Gastroesophageal sphincter (tissue), 4 donors: ENCODE data around the gene ROR2. TPM values are rescaled to one million over a fixed set of nuclear protein-coding genes. Genes with fewer than 3 reads are reported as not detected.

Experiments used
- ATAC-seq: fragments of 150-250 bp; one replicate; pipeline ENCODE4 v1.9.1; 2016; ENCODE audit warnings: mild to moderate bottlenecking, moderate library complexity
- H3K27ac ChIP-seq, 4 donors: fragments of 200-600 bp; sonication (generic) in 3 of 4; 1 replicate in 3 of 4; 2 replicates in 1 of 4; pipeline ENCODE4 v1.5.1; 2016 to 2019
- H3K27me3 ChIP-seq: fragments of 200-600 bp; sonication (generic); one replicate; pipeline ENCODE4 v1.5.1; 2019
- H3K36me3 ChIP-seq, 2 donors: fragments of 200-600 bp; sonication (generic); one replicate each; pipeline ENCODE4 v1.5.1; 2019; ENCODE audit warnings: control low read depth in 1 of 2
- H3K4me1 ChIP-seq, 3 donors: fragments of 200-600 bp; sonication (generic); 1 replicate in 2 of 3; 2 replicates in 1 of 3; pipeline ENCODE4 v1.5.1; 2016 to 2019; ENCODE audit warnings: control low read depth in 2 of 3
- H3K4me3 ChIP-seq, 2 donors: fragments of 200-600 bp; sonication (generic); one replicate each; pipeline ENCODE4 v1.5.1; 2019; ENCODE audit warnings: mild to moderate bottlenecking in 1 of 2, moderate library complexity in 1 of 2
- H3K9me3 ChIP-seq, 3 donors: fragments of 200-600 bp; sonication (generic); one replicate each; pipeline ENCODE4 v1.5.1; 2017 to 2019; ENCODE audit warnings: control low read depth in 2 of 3
- CTCF ChIP-seq, 4 experiments: fragments of 200-600 bp in 2 of 4; fragments of 450-650 bp in 2 of 4; sonication (generic) in 1 of 4; IDR thresholded peaks; one replicate each; pipeline ENCODE4 v1.5.1; 2017 to 2019; ENCODE audit warnings: antibody characterized with exemption in 4 of 4, mild to moderate bottlenecking in 2 of 4, moderate library complexity in 2 of 4
- EP300 ChIP-seq: sonication (generic); formaldehyde crosslinking; IDR thresholded peaks from one replicate; pipeline ENCODE4 v1.6.1; 2017; ENCODE audit warnings: antibody characterized with exemption, mild to moderate bottlenecking
- POLR2A ChIP-seq, 2 donors: fragments of 450-650 bp; IDR thresholded peaks; one replicate each; pipeline ENCODE4 v1.6.1; 2017; ENCODE audit warnings: antibody characterized with exemption in 2 of 2, mild to moderate bottlenecking in 2 of 2, moderate library complexity in 1 of 2
- POLR2AphosphoS5 ChIP-seq: sonication (generic); formaldehyde crosslinking; IDR thresholded peaks from one replicate; pipeline ENCODE4 v1.6.1; 2017; ENCODE audit warnings: antibody characterized with exemption
- WGBS, 2 donors: methylation state at CpG; one replicate each; pipeline ENCODE4 v1.1.5; 2018; ENCODE audit warnings: low coverage in 1 of 2; 5-methylcytosine and 5-hydroxymethylcytosine counted together
- total RNA-seq, 4 donors: library from RNA; depleted of rRNA; stranded (reverse); fragments of >200 nt; gene quantifications; one replicate each; pipeline ENCODE4 v1.1.0, GENCODE V29; 2016

The ROR2 gene
- total RNA-seq, 4 donors from 2014 or later = 40.8 to 69.1 (median 63.2) TPM

- no peaks in the 10 kb centered on the region for H3K36me3 ChIP-seq
- no peaks in the 10 kb centered on the region for H3K27me3 ChIP-seq
- no peak overlapping the region for H3K4me3 ChIP-seq
- H3K27ac ChIP-seq = no peak overlapping the region
- WGBS, 2 donors = 100% methylated on average over 1 of the region's 1 CpG
- H3K4me1 ChIP-seq = no peaks in the 10 kb centered on the region
- no peak for ATAC-seq
- no peak for TF ChIP-seq CTCF (IDR thresholded peaks at IDR 0.05)
- no peak for TF ChIP-seq POLR2A (IDR thresholded peaks at IDR 0.05)
- no peak for TF ChIP-seq POLR2AphosphoS5
- no peaks in the 10 kb centered on the region for H3K9me3 ChIP-seq
Measured at GRCh38 chr9:91654527-91654926, 295.5 kb downstream of the ROR2 start.

- TF ChIP-seq POLR2AphosphoS5 (no peak), POLR2A (IDR thresholded peaks at IDR 0.05) (no peak), CTCF (IDR thresholded peaks at IDR 0.05) (no peak), EP300 (no peak)
- Histone ChIP-seq H3K4me1 (no peaks in the 10 kb centered on the region), H3K4me3 (no peak overlapping the region), H3K27me3 (no peaks in the 10 kb centered on the region), H3K9me3 (no peaks in the 10 kb centered on the region), H3K27ac (no peak overlapping the region), H3K36me3 (no peaks in the 10 kb centered on the region)
- ATAC-seq = no peak
- 100% methylated on average over 1 of the region's 4 CpGs; no CpG with 5 or more reads in 1 of the 2 donors for WGBS, 2 donors
Measured at GRCh38 chr9:91647371-91647770, 302.7 kb downstream of the ROR2 start.

- no peak for ATAC-seq
- Histone ChIP-seq H3K27ac (no peak overlapping the region), H3K4me3 (no peak overlapping the region), H3K4me1 (no peaks in the 10 kb centered on the region), H3K36me3 (no peaks in the 10 kb centered on the region), H3K9me3 (peaks cover 0 to 1% (median 0%) of the 10 kb centered on the region in 3 donors), H3K27me3 (no peaks in the 10 kb centered on the region)
- TF ChIP-seq POLR2A (IDR thresholded peaks at IDR 0.05) (no peak), EP300 (no peak), POLR2AphosphoS5 (no peak), CTCF (IDR thresholded peaks at IDR 0.05) (no peak)
- WGBS, 2 donors = 90% methylated on average over 1 of the region's 1 CpG; no CpG with 5 or more reads in 1 of the 2 donors
Measured at GRCh38 chr9:91646702-91647101, 303.3 kb downstream of the ROR2 start.

- Histone ChIP-seq H3K9me3 (peaks cover 0 to 9% (median 0%) of the 10 kb centered on the region in 3 donors), H3K4me1 (no peaks in the 10 kb centered on the region), H3K36me3 (no peaks in the 10 kb centered on the region), H3K27ac (no peak overlapping the region), H3K4me3 (no peak overlapping the region), H3K27me3 (no peaks in the 10 kb centered on the region)
- no peak for ATAC-seq
- TF ChIP-seq CTCF (IDR thresholded peaks at IDR 0.05) (no peak), POLR2A (IDR thresholded peaks at IDR 0.05) (no peak), POLR2AphosphoS5 (no peak), EP300 (no peak)
- 90 to 100% methylated on average over 2 to 3 of the region's 3 CpGs for WGBS, 2 donors
Measured at GRCh38 chr9:91644433-91644832, 305.6 kb downstream of the ROR2 start.

- no peak for ATAC-seq
- Histone ChIP-seq H3K4me3 (no peak overlapping the region), H3K4me1 (no peaks in the 10 kb centered on the region), H3K36me3 (no peaks in the 10 kb centered on the region), H3K9me3 (peaks cover 0 to 9% (median 0%) of the 10 kb centered on the region in 3 donors), H3K27ac (no peak overlapping the region), H3K27me3 (no peaks in the 10 kb centered on the region)
- TF ChIP-seq POLR2AphosphoS5 (no peak), POLR2A (IDR thresholded peaks at IDR 0.05) (no peak), CTCF (IDR thresholded peaks at IDR 0.05) (no peak), EP300 (no peak)
- 58 to 62% methylated on average over 5 to 7 of the region's 7 CpGs for WGBS, 2 donors
Measured at GRCh38 chr9:91643481-91644077, 306.4 kb downstream of the ROR2 start.
